ENCODE results near the gene TOX4.

GRCh38 chr14:21525962-21526671 is 49.1 kb downstream of the TOX4 start, which contains the start of gene SALL2:
- TF ChIP-seq CTCF (IDR thresholded peaks at IDR 0.05) (no peak), POLR2A (IDR thresholded peaks at IDR 0.05) (no peak), POLR2AphosphoS5 (IDR thresholded peaks at IDR 0.05) (no peak)

All from breast epithelium (tissue), 3 donors.